ENCODE measurements around the gene SLC4A3. TPM values are rescaled to one million over a fixed set of nuclear protein-coding genes. Genes with fewer than 3 reads are reported as not detected.

The SLC4A3 gene
- total RNA-seq, 1 experiment from 2014 or later: 20.2 TPM

DNA sequence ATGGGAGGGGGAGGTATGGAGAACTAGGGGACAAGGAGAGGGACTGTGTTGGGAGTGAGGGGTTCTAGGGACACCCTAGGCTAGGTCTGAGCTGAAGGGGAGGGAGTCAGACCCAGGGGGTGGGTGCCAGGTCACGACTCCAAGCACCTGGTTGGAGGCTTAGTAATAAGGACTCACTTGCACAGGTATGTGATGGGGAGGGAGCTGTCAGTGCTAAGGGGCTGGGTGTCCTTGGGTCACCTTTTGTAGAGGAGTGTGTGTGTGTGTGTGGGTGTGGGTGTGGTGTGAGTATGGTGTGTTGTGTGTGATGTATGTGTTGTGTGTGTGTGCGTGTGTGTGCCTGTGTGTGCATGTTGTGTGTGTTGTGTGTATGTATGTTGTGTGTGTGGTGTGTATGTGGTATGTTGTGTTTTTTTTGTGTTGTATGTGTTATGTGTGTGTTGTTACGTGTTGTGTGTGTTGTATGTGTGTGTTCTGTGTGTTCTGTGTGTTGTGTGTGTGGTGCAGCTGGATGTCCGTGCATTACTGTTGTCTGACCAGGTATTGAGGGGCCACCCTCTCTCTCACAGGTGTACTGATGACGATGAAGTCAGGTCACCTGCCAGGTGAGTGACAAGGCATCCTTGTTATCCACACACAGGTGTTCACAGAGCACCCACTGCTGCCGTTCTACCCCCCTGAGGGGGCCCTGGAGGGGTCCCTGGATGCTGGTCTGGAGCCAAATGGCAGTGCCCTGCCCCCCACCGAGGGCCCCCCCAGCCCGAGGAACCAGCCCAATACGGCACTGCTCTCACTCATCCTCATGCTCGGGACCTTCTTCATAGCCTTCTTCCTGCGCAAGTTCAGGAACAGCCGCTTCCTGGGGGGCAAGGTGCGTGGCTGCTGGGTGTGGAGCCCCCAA is 9.8 kb downstream of the SLC4A3 start:
- Mint-ChIP-seq H3K27ac (ENCODE audit: unreplicated experiment) (no peak overlapping the region), H3K36me3 (ENCODE audit: insufficient read depth, unreplicated experiment) (peaks cover 4% of the 10 kb centered on the region), H3K27me3 (ENCODE audit: unreplicated experiment) (no peaks in the 10 kb centered on the region), H3K4me3 (ENCODE audit: low read depth, unreplicated experiment) (no peak overlapping the region), H3K4me1 (ENCODE audit: low read depth, unreplicated experiment) (peaks cover 6% of the 10 kb centered on the region), H3K9me3 (ENCODE audit: low read depth, unreplicated experiment) (no peaks in the 10 kb centered on the region)
- TF ChIP-seq CTCF (IDR thresholded peaks at IDR 0.05; ENCODE audit: unreplicated experiment): no peak
- intact Hi-C loops (cut with micrococcal nuclease; ENCODE audit: unreplicated experiment): no loop called here
- CTCF ChIA-PET: interaction anchor here (1.8 kb wide), 1 partner anchor 52 kb away, joined by 7 read pairs; no protein-coding TSS in a partner anchor
- no peak for DNase-seq
- no TSS peak for BruUV-seq (replicated peaks)

DNA sequence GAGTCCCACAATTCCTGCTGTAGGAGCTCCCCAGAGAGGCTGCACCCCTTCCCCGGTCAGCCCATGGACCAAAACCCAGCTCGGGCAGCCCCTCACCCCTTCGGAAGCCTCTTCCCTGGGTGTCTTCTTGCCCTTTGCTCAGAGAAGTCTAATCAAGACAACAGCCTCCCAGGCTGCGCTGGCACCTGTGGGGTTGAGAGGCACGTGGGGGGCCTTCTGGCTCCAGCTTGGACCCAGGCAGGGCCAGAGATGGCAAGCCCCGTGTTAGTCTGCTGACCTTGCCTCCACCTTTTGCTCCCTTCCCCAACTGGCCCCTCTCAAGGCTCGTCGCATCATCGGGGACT is 10.4 kb downstream of the SLC4A3 start:
- no TSS peak for BruUV-seq (replicated peaks)
- peaks cover 10% of the 10 kb centered on the region for H3K36me3 Mint-ChIP-seq (ENCODE audit: insufficient read depth, unreplicated experiment)
- no peak overlapping the region for H3K4me3 Mint-ChIP-seq (ENCODE audit: low read depth, unreplicated experiment)
- TF ChIP-seq CTCF (IDR thresholded peaks at IDR 0.05; ENCODE audit: unreplicated experiment): no peak
- intact Hi-C loops (cut with micrococcal nuclease; ENCODE audit: unreplicated experiment): no loop called here
- H3K27me3 Mint-ChIP-seq (ENCODE audit: unreplicated experiment): no peaks in the 10 kb centered on the region
- CTCF ChIA-PET: interaction anchor here (1.8 kb wide), 1 partner anchor 52 kb away, joined by 7 read pairs; no protein-coding TSS in a partner anchor
- H3K27ac Mint-ChIP-seq (ENCODE audit: unreplicated experiment): no peak overlapping the region
- peaks cover 12% of the 10 kb centered on the region for H3K4me1 Mint-ChIP-seq (ENCODE audit: low read depth, unreplicated experiment)
- H3K9me3 Mint-ChIP-seq (ENCODE audit: low read depth, unreplicated experiment): no peaks in the 10 kb centered on the region
- DNase-seq: no peak

- DNase-seq: peak; percentile 48
- Mint-ChIP-seq H3K27me3 (ENCODE audit: unreplicated experiment) (no peaks in the 10 kb centered on the region), H3K9me3 (ENCODE audit: low read depth, unreplicated experiment) (no peaks in the 10 kb centered on the region), H3K36me3 (ENCODE audit: insufficient read depth, unreplicated experiment) (peaks cover 10% of the 10 kb centered on the region), H3K4me1 (ENCODE audit: low read depth, unreplicated experiment) (peaks cover 15% of the 10 kb centered on the region), H3K4me3 (ENCODE audit: low read depth, unreplicated experiment) (no peak overlapping the region), H3K27ac (ENCODE audit: unreplicated experiment) (no peak overlapping the region)
- intact Hi-C loops (cut with micrococcal nuclease; ENCODE audit: unreplicated experiment): no loop called here
- CTCF ChIA-PET: interaction anchor here (1.8 kb wide), 1 partner anchor 51 kb away, joined by 7 read pairs; no protein-coding TSS in a partner anchor
- TF ChIP-seq CTCF (IDR thresholded peaks at IDR 0.05; ENCODE audit: unreplicated experiment): no peak
- no TSS peak for BruUV-seq (replicated peaks)
These were observed 11.0 kb downstream of the SLC4A3 start for GRCh38 chr2:219638217-219638947.

GRCh38 chr2:219638948-219639755 is 11.7 kb downstream of the SLC4A3 start:
- no peak for DNase-seq
- no TSS peak for BruUV-seq (replicated peaks)
- intact Hi-C loops (cut with micrococcal nuclease; ENCODE audit: unreplicated experiment): no loop called here
- Mint-ChIP-seq H3K36me3 (ENCODE audit: insufficient read depth, unreplicated experiment) (peaks cover 12% of the 10 kb centered on the region), H3K27ac (ENCODE audit: unreplicated experiment) (no peak overlapping the region), H3K9me3 (ENCODE audit: low read depth, unreplicated experiment) (no peaks in the 10 kb centered on the region), H3K4me3 (ENCODE audit: low read depth, unreplicated experiment) (no peak overlapping the region), H3K4me1 (ENCODE audit: low read depth, unreplicated experiment) (peaks cover 15% of the 10 kb centered on the region), H3K27me3 (ENCODE audit: unreplicated experiment) (no peaks in the 10 kb centered on the region)
- TF ChIP-seq CTCF (IDR thresholded peaks at IDR 0.05; ENCODE audit: unreplicated experiment): no peak
- CTCF ChIA-PET: interaction anchor here (1.8 kb wide), 1 partner anchor 50 kb away, joined by 7 read pairs; no protein-coding TSS in a partner anchor
